HG03469 (cell line): ENCODE results near the gene LYPD1.
"Not testable (repeated sequence)": the region's sequence is repeated elsewhere in the genome, so short reads cannot be mapped to it uniquely, and the experiment has no call there.

Experiments
- ATAC-seq: cut with Tn5 transposase; IDR thresholded peaks from one replicate; pipeline ENCODE4 v1.9.1; 2021; ENCODE audit warnings: mild to moderate bottlenecking, moderate library complexity, moderate number of reproducible peaks; ENCODE audit not compliant: unreplicated experiment

The LYPD1 gene

GRCh38 chr2:132669908-132670495 lies at the start of gene LYPD1:
Gene LYPD1, minus strand, starts transcription at chr2:132670205. Its CDS starts 273 bp downstream, at chr2:132669932.
- no peak for ATAC-seq

GRCh38 chr2:132719480-132719879 lies 49.5 kb upstream of the LYPD1 start:
- ATAC-seq = no peak

- no peak for ATAC-seq
Observed at GRCh38 chr2:132716954-132717353, 46.9 kb upstream of the LYPD1 start.

- ATAC-seq = no peak
Observed at GRCh38 chr2:132715386-132716351, 45.7 kb upstream of the LYPD1 start.

GRCh38 chr2:132703396-132703795 lies 33.4 kb upstream of the LYPD1 start:
- ATAC-seq = no peak

- no peak for ATAC-seq
Observed at GRCh38 chr2:132701810-132702209, 31.8 kb upstream of the LYPD1 start.

- not testable (repeated sequence) for ATAC-seq
Observed at GRCh38 chr2:132699802-132700201, 29.8 kb upstream of the LYPD1 start.

- ATAC-seq = not testable (repeated sequence)
Observed at GRCh38 chr2:132698347-132698746, 28.3 kb upstream of the LYPD1 start.

- no peak for ATAC-seq
Observed at GRCh38 chr2:132697556-132698205, 27.7 kb upstream of the LYPD1 start.

- no peak for ATAC-seq
Observed at GRCh38 chr2:132692816-132693215, 22.8 kb upstream of the LYPD1 start.

- ATAC-seq = no peak
Observed at GRCh38 chr2:132691556-132691955, 21.6 kb upstream of the LYPD1 start.

- no peak for ATAC-seq
Observed at GRCh38 chr2:132690664-132691303, 20.8 kb upstream of the LYPD1 start.

GRCh38 chr2:132681766-132682165 lies 11.8 kb upstream of the LYPD1 start:
- no peak for ATAC-seq

- no peak for ATAC-seq
Observed at GRCh38 chr2:132680544-132680943, 10.5 kb upstream of the LYPD1 start.

GRCh38 chr2:132678483-132678882 lies 8.5 kb upstream of the LYPD1 start:
- no peak for ATAC-seq

GRCh38 chr2:132677661-132678060 lies 7.7 kb upstream of the LYPD1 start:
- ATAC-seq = no peak

- no peak for ATAC-seq
Observed at GRCh38 chr2:132676999-132677398, 7.0 kb upstream of the LYPD1 start.

GRCh38 chr2:132671151-132671835 lies 1.3 kb upstream of the LYPD1 start:
- no peak for ATAC-seq

- no peak for ATAC-seq
Observed at GRCh38 chr2:132670496-132671150, 618 bp upstream of the LYPD1 start.
